OCI-LY7 (cell line): ENCODE results near the gene LARGE1.

Experiments used
- EZH2phosphoT487 ChIP-seq: fragments of 200-600 bp; sonication (generic); IDR thresholded peaks from 2 replicates; pipeline ENCODE4 v1.6.1; 2018; ENCODE audit warnings: low read depth, borderline replicate concordance, mild to moderate bottlenecking, mixed run types, antibody characterized with exemption, low read length, moderate library complexity, mixed read lengths
- TF ChIP-seq, protein P1 (sequence below): fragments of 200-600 bp; sonication (generic); conservative IDR thresholded peaks from 2 replicates; pipeline ENCODE4 v1.5.1; 2014; ENCODE audit warnings: mild to moderate bottlenecking, antibody characterized with exemption, low read length, moderate library complexity, mixed read lengths

DNA sequence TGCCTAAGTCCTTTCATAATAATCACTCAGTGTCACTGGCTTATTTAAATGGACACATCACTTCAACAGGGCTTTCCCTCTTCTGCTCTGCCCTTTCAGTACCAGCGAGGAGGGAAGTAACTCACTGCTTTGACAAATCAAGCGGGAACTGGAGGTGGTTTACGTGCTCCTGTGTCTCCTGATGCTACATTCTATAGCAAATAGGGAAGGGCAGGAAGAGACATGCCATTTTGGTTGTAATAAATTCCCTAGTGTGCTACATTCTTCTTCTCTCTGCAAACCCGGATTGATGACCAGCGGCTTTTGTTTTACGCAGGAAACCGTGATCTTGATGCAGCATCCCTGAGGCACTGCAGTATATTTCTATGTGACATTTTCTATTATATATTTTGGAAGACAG lies 491.0 kb downstream of the LARGE1 start:
- TF ChIP-seq, protein P1, sequence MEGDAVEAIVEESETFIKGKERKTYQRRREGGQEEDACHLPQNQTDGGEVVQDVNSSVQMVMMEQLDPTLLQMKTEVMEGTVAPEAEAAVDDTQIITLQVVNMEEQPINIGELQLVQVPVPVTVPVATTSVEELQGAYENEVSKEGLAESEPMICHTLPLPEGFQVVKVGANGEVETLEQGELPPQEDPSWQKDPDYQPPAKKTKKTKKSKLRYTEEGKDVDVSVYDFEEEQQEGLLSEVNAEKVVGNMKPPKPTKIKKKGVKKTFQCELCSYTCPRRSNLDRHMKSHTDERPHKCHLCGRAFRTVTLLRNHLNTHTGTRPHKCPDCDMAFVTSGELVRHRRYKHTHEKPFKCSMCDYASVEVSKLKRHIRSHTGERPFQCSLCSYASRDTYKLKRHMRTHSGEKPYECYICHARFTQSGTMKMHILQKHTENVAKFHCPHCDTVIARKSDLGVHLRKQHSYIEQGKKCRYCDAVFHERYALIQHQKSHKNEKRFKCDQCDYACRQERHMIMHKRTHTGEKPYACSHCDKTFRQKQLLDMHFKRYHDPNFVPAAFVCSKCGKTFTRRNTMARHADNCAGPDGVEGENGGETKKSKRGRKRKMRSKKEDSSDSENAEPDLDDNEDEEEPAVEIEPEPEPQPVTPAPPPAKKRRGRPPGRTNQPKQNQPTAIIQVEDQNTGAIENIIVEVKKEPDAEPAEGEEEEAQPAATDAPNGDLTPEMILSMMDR = no peak
- no peak for TF ChIP-seq EZH2phosphoT487
